Bronchial epithelial cell (primary cell): Measurements from ENCODE around the gene CFAP157. TPM values are rescaled to one million over a fixed set of nuclear protein-coding genes. Genes with fewer than 3 reads are reported as not detected.
"Not testable (repeated sequence)": the region's sequence is repeated elsewhere in the genome, so short reads cannot be mapped to it uniquely, and the experiment has no call there.

Source experiments
- DNase-seq: peaks from one replicate; pipeline ENCODE4 v3.0.0-alpha.2; 2010; ENCODE audit warnings: low read depth
- FAIRE-seq: peaks from 2 replicates; lab custom pipeline; 2011; peaks lifted over from hg19 to GRCh38; lab: Jason Lieb, UNC
- H3K27me3 ChIP-seq: 2 replicates; pipeline ENCODE4 v1.5.1; 2011; ENCODE audit warnings: low read length; ENCODE audit not compliant: control insufficient read depth, insufficient read depth
- H3K36me3 ChIP-seq: 2 replicates; pipeline ENCODE4 v1.5.1; 2011; ENCODE audit warnings: low read length; ENCODE audit not compliant: control insufficient read depth, insufficient read depth
- H3K4me3 ChIP-seq: 2 replicates; pipeline ENCODE4 v1.5.1; 2011; ENCODE audit warnings: mild to moderate bottlenecking, low read depth, low read length, control low read depth
- total RNA-seq: library from RNA; depleted of rRNA; stranded (reverse); fragments of >200 nt; gene quantifications from 2 replicates; pipeline ENCODE4 v1.2.1, GENCODE V29; 2014
- TF ChIP-seq, protein P1 (sequence below): IDR thresholded peaks from 2 replicates; pipeline ENCODE4 v1.5.1; 2011; ENCODE audit warnings: mild to moderate bottlenecking, moderate library complexity, low read length, control low read depth, inconsistent platforms; ENCODE audit not compliant: insufficient read depth, severe bottlenecking

Gene CFAP157
- total RNA-seq, 1 donor from 2014 or later, result not detected

DNA sequence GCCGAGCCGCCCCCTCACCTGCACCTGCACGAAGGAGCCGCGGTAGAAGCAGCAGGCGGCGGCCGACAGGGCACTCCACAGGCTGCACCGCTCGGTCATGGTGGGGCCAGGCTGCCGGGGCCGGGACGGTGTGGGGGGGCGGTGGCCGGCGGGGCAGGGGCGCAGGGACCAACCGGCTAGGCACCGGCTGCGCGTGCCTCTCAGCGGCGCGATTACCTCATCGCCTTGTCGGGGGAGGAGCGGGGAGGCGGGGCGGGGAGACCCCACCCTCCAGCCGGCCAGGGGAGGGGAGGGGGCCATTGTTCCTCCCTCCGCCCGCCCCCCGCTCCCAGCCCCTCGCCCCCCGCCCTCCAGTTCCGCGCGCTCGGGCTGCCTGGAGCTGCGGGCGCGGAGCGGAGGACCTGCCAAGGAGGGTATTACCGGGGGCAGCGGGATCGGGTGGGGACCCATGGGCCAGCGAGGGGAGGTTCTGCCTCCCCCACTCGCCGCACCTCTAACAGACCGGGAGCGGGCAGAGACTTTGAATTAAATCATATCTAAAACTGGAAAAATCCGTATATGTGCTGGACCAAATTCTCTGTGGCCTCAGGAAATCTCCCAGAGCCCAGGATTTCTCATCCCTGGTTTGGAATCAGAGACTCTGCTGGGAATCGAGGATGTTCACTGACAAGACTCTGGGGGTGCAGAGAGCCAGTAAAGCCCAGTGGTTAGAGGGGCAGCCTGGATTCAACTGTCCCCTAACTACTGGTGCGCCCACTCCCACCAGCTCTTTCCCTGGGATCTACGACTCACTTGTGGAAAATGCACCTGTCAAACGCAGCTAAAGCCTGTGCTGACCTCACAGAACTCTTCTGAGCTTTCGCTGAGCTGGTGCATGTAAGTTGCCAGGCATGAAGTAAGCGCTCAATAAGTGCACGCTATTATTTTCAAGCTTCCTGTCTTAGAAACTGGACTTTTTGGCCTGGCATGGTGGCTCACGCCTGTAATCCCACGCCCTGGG lies 48.6 kb downstream of the CFAP157 start:
- no peak for DNase-seq
- TF ChIP-seq, protein P1, sequence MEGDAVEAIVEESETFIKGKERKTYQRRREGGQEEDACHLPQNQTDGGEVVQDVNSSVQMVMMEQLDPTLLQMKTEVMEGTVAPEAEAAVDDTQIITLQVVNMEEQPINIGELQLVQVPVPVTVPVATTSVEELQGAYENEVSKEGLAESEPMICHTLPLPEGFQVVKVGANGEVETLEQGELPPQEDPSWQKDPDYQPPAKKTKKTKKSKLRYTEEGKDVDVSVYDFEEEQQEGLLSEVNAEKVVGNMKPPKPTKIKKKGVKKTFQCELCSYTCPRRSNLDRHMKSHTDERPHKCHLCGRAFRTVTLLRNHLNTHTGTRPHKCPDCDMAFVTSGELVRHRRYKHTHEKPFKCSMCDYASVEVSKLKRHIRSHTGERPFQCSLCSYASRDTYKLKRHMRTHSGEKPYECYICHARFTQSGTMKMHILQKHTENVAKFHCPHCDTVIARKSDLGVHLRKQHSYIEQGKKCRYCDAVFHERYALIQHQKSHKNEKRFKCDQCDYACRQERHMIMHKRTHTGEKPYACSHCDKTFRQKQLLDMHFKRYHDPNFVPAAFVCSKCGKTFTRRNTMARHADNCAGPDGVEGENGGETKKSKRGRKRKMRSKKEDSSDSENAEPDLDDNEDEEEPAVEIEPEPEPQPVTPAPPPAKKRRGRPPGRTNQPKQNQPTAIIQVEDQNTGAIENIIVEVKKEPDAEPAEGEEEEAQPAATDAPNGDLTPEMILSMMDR, result no peak
- no peak for FAIRE-seq
- H3K36me3 ChIP-seq, result no peaks in the 10 kb centered on the region
- peaks cover 25% of the 10 kb centered on the region for H3K27me3 ChIP-seq
- H3K4me3 ChIP-seq, result no peak overlapping the region

DNA sequence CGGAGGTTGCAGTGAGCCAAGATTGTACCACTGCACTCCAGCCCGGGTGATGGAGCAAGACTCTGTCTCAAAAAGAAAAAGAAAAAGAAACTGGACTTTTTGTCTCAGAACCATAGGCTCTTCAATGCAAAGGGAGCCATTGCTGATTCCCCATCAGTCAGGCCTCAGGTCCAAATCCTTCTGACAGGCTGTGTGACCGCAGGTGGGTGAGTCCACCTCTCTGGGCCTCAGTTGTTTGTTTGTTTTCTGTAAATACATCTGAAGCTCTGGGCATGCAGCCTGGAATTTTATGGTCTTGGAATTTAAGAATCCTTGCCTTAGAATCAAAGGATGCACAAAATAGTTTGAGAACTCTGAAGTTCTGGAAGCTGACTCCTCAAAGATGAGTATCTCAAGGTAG lies 49.4 kb downstream of the CFAP157 start:
- peaks cover 25% of the 10 kb centered on the region for H3K27me3 ChIP-seq
- no peak for DNase-seq
- no peak for FAIRE-seq
- H3K4me3 ChIP-seq, result no peak overlapping the region
- no peaks in the 10 kb centered on the region for H3K36me3 ChIP-seq
- TF ChIP-seq, protein P1, result no peak

DNA sequence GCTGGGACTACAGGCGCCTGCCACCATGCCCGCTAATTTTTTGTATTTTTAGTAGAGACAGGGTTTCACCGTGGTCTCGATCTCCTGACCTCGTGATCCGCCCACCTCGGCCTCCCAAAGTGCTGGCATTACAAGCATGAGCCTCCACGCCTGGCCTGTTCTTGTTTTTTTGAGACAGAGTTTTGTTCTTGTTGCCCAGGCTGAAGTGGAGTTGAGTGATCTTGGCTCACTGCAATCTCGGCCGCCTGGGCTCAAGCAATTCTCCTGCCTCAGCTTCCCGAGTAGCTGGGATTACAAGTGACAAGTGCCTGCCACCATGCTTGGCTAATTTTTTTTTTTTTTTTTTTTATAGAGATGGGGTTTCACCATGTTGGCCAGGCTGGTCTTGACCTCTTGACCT lies 50.0 kb downstream of the CFAP157 start:
- not testable (repeated sequence) for FAIRE-seq, DNase-seq, H3K4me3 ChIP-seq, H3K36me3 ChIP-seq
- H3K27me3 ChIP-seq, result peaks cover 25% of the 10 kb centered on the region

DNA sequence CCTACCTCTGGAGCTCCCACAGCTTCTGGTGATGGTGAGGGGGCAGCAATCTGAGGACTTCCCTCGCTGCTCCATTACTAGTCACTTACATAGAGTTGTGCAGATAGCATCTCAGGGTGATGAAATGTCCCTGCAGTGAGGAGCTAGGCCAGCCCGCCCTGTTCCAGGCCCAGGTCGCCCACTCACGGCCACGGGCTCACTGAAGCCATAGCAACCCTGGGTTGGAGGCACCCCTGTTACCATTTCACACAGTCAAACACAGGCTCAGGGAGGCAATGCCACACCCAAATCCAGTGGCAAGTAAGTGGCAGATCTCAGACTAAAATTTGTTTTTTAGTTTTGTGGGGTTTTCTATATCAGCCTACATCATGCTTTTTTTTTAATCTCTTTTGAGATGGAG lies 52.1 kb downstream of the CFAP157 start:
- FAIRE-seq, result no peak
- H3K27me3 ChIP-seq, result peaks cover 15% of the 10 kb centered on the region

DNA sequence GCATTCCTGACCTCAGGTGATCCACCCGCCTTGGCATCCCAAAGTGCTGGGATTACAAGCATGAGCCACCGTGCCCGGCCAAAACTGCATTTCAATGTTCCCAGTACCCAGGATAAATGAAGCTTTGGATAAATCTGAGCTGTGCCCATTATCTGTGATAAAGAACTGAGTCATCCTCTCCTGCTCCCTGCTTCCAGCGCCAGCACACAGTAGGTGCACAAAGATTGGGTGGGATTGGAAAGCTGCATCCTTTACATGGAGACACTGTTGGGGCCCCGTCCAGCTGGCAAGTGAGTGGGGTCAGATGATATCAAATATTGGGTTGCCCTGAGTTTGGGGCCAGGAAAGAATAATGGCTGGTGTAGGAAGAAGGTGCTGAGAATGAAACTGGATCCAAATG lies 54.3 kb downstream of the CFAP157 start:
- H3K4me3 ChIP-seq, result no peak overlapping the region
- no peaks in the 10 kb centered on the region for H3K36me3 ChIP-seq
- DNase-seq, result no peak
- H3K27me3 ChIP-seq, result peaks cover 2% of the 10 kb centered on the region
- TF ChIP-seq, protein P1, result no peak
- no peak for FAIRE-seq

More for the DNA sequence above, 52.1 kb downstream of the CFAP157 start:
- DNase-seq, result no peak
- Histone ChIP-seq H3K36me3 (no peaks in the 10 kb centered on the region), H3K4me3 (no peak overlapping the region)
- TF ChIP-seq, protein P1, result no peak

DNA sequence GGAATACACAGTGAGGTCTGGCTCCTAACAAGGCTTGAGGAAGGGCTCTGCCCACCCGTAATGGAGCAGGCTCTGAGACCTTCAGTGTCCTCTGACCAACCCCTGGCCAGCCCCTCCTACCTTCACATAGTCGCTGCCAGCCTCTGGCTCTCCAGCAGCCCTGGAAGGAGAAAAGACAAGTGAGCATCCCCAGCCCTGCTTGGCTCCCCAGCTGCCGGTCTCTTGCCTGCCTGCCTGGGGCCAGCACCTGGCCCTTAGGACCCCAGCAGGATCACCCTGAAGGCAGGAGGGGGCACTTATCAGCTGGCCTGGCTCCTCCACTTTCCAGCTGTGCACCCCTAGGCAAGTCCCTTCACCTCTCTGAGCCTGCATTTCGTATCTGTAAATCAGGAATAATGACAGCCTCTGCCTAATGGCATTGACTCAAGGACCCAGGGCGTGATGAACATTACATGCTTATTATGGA lies 54.7 kb downstream of the CFAP157 start:
- FAIRE-seq (no peak), DNase-seq (no peak)
- Histone ChIP-seq H3K36me3 (no peaks in the 10 kb centered on the region), H3K4me3 (no peak overlapping the region), H3K27me3 (no peaks in the 10 kb centered on the region)
- TF ChIP-seq, protein P1, result no peak
